Left colon (tissue), 2 donors: Measurements from ENCODE around the gene ZNF672. TPM values are rescaled to one million over a fixed set of nuclear protein-coding genes. Genes with fewer than 3 reads are reported as not detected.

Source experiments
- microRNA-seq, 2 donors: library from miRNA; unstranded; fragments of <30 nt; microRNA quantifications; one replicate each; pipeline versions ENCODE4 v1.1.0 to v1.2.0, GENCODE V29; 2020
- total RNA-seq, 2 donors: library from RNA; stranded (reverse); fragmentation: NEBNext Ultra II Directional; extraction: Animal tissue kit (Norgen Biotek cat#: 25700); gene quantifications; one replicate each; pipeline ENCODE4 v1.2.1, GENCODE V29; 2021
- donor health status: DM: no; HTN: no; CAD: no.
- donor health status: DM: yes; HTN: yes; CAD: no.

The ZNF672 gene
- total RNA-seq, 2 donors from 2014 or later, result 32.9 to 36.2 TPM

Small RNA genes within 50 kb of the gene (microRNA-seq; reads per million reads assigned to microRNA genes)
- 0.53 to 8.2 reads per million in 2 donors for gene MIR3124

Other genes with a start within 250 kb of the ZNF672 start
- not detected for gene OR2T10, start 240.5 kb upstream of the ZNF672 start, total RNA-seq
- gene OR2T11, start 203.1 kb upstream of the ZNF672 start, total RNA-seq, result not detected
- not detected for gene OR2T35, start 192.9 kb upstream of the ZNF672 start, total RNA-seq
- gene OR2T27, start 182.7 kb upstream of the ZNF672 start, total RNA-seq, result not detected
- gene OR14I1, start 135.5 kb upstream of the ZNF672 start, total RNA-seq, result not detected
- gene LYPD8, start 82.5 kb upstream of the ZNF672 start, total RNA-seq, result 100 to 1,000 TPM; 366 to 407 TPM
- gene SH3BP5L, start 12.3 kb upstream of the ZNF672 start, total RNA-seq, result 10 to 100 TPM; 22.2 to 25.9 TPM
- gene ZNF692, start 20.9 kb downstream of the ZNF672 start, total RNA-seq, result 10 to 100 TPM; 26.9 to 31.4 TPM
- 1 to 10 TPM; 7.5 to 9.2 TPM for gene PGBD2, start 68.0 kb downstream of the ZNF672 start, total RNA-seq